GM12878 (cell line): Measurements from ENCODE around the gene SNCB. TPM values are rescaled to one million over a fixed set of nuclear protein-coding genes. Genes with fewer than 3 reads are reported as not detected.

ENCODE experiments used
- ATAC-seq: fragments of 200-7000 bp; cut with Tn5 transposase; 3 replicates; pipeline ENCODE4 v1.9.1; 2020; ENCODE audit warnings: mild to moderate bottlenecking, moderate library complexity
- BruUV-seq: library from RNA; stranded (reverse); fragments of 400-500 nt; replicated peaks from 2 replicates; lab custom pipeline; 2021; lab: Mats Ljungman, UMichigan
- CTCF ChIA-PET: fragments of 300-600 bp; sonication (Branson Sonifier 250); formaldehyde crosslinking; extraction: SDS; loops from one replicate; lab custom pipeline; 2021; ENCODE audit warnings: inconsistent platforms; lab: Yijun Ruan, JAX
- POLR2A ChIA-PET: fragments of 350-600 bp; formaldehyde crosslinking; extraction: SDS; loops from one replicate; lab custom pipeline; 2021; ENCODE audit warnings: inconsistent platforms; lab: Charles Lee
- RAD21 ChIA-PET: fragments of 300-600 bp; sonication (Branson Sonifier 250); formaldehyde crosslinking; loops from one replicate; lab custom pipeline; 2023; ENCODE audit warnings: antibody characterized with exemption; ENCODE audit not compliant: unreplicated experiment; lab: Charles Lee
- SMC1A ChIA-PET: fragments of 300-600 bp; sonication (Branson Sonifier 250); formaldehyde crosslinking; loops from one replicate; lab custom pipeline; 2023; ENCODE audit not compliant: unreplicated experiment, uncharacterized antibody; lab: Charles Lee
- DNase-seq: peaks from one replicate; pipeline ENCODE4 v3.0.0-alpha.2; 2011; ENCODE audit warnings: low read depth, low spot score
- FAIRE-seq: peaks from 3 replicates; lab custom pipeline; 2011; peaks lifted over from hg19 to GRCh38; lab: Jason Lieb, UNC
- H2AFZ ChIP-seq: 2 replicates; pipeline ENCODE4 v1.6.0; 2011; ENCODE audit warnings: low read depth, low read length, control low read depth; ENCODE audit not compliant: control insufficient read depth
- H3K27ac ChIP-seq: 2 replicates; pipeline ENCODE4 v1.5.1; 2011; ENCODE audit warnings: control low read depth; ENCODE audit not compliant: control insufficient read depth, insufficient read depth
- H3K27me3 ChIP-seq, 2 experiments: replicated peaks in 1 of 2; 2 replicates each; pipeline versions ENCODE4 v1.6.0 to v1.6.1; 2011; ENCODE audit warnings: low read length in 1 of 2; ENCODE audit not compliant: control insufficient read depth in 2 of 2, insufficient read depth in 2 of 2
- H3K36me3 ChIP-seq, 2 experiments: 2 replicates each; pipeline ENCODE4 v1.5.1; 2011; ENCODE audit warnings: low read length in 1 of 2; ENCODE audit not compliant: control insufficient read depth in 2 of 2, insufficient read depth in 2 of 2
- H3K4me1 ChIP-seq: 2 replicates; pipeline ENCODE4 v1.6.1; 2011; ENCODE audit warnings: mild to moderate bottlenecking, low read length, moderate library complexity, mixed read lengths; ENCODE audit not compliant: control insufficient read depth, insufficient read depth
- H3K4me2 ChIP-seq: 2 replicates; pipeline ENCODE4 v1.6.0; 2011; ENCODE audit warnings: control low read depth; ENCODE audit not compliant: control insufficient read depth, insufficient read depth
- H3K4me3 ChIP-seq: fragments of 200-600 bp; sonication (generic); 2 replicates; pipeline ENCODE4 v1.5.1; 2016
- H3K79me2 ChIP-seq: 2 replicates; pipeline ENCODE4 v1.6.0; 2011; ENCODE audit warnings: low read length; ENCODE audit not compliant: control insufficient read depth, insufficient read depth
- H3K9ac ChIP-seq: 2 replicates; pipeline ENCODE4 v1.8.0; 2011; ENCODE audit warnings: low read length, control low read depth, mixed read lengths; ENCODE audit not compliant: control insufficient read depth, insufficient read depth
- H3K9me3 ChIP-seq: replicated peaks from 3 replicates; pipeline ENCODE4 v1.5.1; 2011; ENCODE audit warnings: mild to moderate bottlenecking, low read length; ENCODE audit not compliant: control insufficient read depth, insufficient read depth
- H4K20me1 ChIP-seq: 2 replicates; pipeline ENCODE4 v1.6.0; 2011; ENCODE audit not compliant: control insufficient read depth, insufficient read depth
- BHLHE40 ChIP-seq, 2 experiments: fragments of 450-650 bp in 1 of 2; IDR thresholded peaks; 2 replicates each; pipeline ENCODE4 v1.6.1; 2011 to 2017; ENCODE audit warnings: low read depth in 2 of 2, borderline replicate concordance in 1 of 2, improper control_type of control experiment in 1 of 2, low read length in 1 of 2, mild to moderate bottlenecking in 1 of 2
- BMI1 ChIP-seq: fragments of 450-650 bp; IDR thresholded peaks from 2 replicates; pipeline ENCODE4 v1.6.1; 2016; ENCODE audit warnings: mild to moderate bottlenecking, moderate library complexity, borderline replicate concordance
- CBFB ChIP-seq: IDR thresholded peaks from 2 replicates; pipeline ENCODE4 v1.6.1; 2016; ENCODE audit warnings: antibody characterized with exemption, low read depth
- FOXK2 ChIP-seq: fragments of 450-650 bp; IDR thresholded peaks from 2 replicates; pipeline ENCODE4 v1.6.1; 2017; ENCODE audit warnings: mild to moderate bottlenecking, moderate library complexity
- HDAC2 ChIP-seq: fragments of 200-600 bp; sonication (generic); IDR thresholded peaks from 2 replicates; pipeline ENCODE4 v1.6.1; 2017
- NFYB ChIP-seq: IDR thresholded peaks from 2 replicates; pipeline ENCODE4 v1.6.1; 2011; ENCODE audit warnings: low read depth, mild to moderate bottlenecking, low read length, improper control_type of control experiment, moderate library complexity; ENCODE audit not compliant: insufficient read depth
- PAX5 ChIP-seq: IDR thresholded peaks from 2 replicates; pipeline ENCODE4 v1.6.1; 2011; ENCODE audit warnings: low read depth, low read length, borderline replicate concordance
- POU2F2 ChIP-seq: IDR thresholded peaks from 3 replicates; pipeline ENCODE4 v1.6.1; 2011; ENCODE audit warnings: low read depth, mild to moderate bottlenecking, low read length, borderline replicate concordance
- SIX5 ChIP-seq: IDR thresholded peaks from 2 replicates; pipeline ENCODE4 v1.6.1; 2011; ENCODE audit warnings: mild to moderate bottlenecking, low read depth, low read length, moderate library complexity; ENCODE audit not compliant: severe bottlenecking
- SRF ChIP-seq, 2 experiments: IDR thresholded peaks; 2 replicates each; pipeline ENCODE4 v1.6.1; 2011; ENCODE audit warnings: low read depth in 2 of 2, low read length in 2 of 2, mild to moderate bottlenecking in 1 of 2, moderate library complexity in 1 of 2
- SUZ12 ChIP-seq: fragments of 200-600 bp; sonication (generic); IDR thresholded peaks from one replicate; pipeline ENCODE4 v1.6.1; 2018; ENCODE audit warnings: antibody characterized with exemption, mild to moderate bottlenecking; ENCODE audit not compliant: unreplicated experiment
- TAF1 ChIP-seq: IDR thresholded peaks from 2 replicates; pipeline ENCODE4 v1.6.1; 2011; ENCODE audit warnings: mild to moderate bottlenecking, low read depth, low read length, borderline replicate concordance
- ZBED1 ChIP-seq: IDR thresholded peaks from 2 replicates; pipeline ENCODE4 v1.6.1; 2016; ENCODE audit warnings: borderline replicate concordance
- ZNF217 ChIP-seq: fragments of 450-650 bp; IDR thresholded peaks from 2 replicates; pipeline ENCODE4 v1.6.1; 2017; ENCODE audit warnings: antibody characterized with exemption, mild to moderate bottlenecking
- WGBS: methylation state at CpG from one replicate; pipeline ENCODE4 v1.1.6; 2016; ENCODE audit warnings: low lambda C conversion rate; ENCODE audit not compliant: insufficient replicate concordance, insufficient coverage; ENCODE audit errors: missing lambda C conversion rate; 5-methylcytosine and 5-hydroxymethylcytosine counted together
- in situ Hi-C: fragments of 300-500 bp; cut with MboI; formaldehyde crosslinking; loops from 9 replicates; pipeline ENCODE4 v1.14.3; 2018; ENCODE audit warnings: mixed read lengths
- intact Hi-C: fragments of 100-400 bp; cut with micrococcal nuclease; formaldehyde crosslinking; loops from one replicate; pipeline ENCODE4 v1.14.2; 2022; ENCODE audit not compliant: unreplicated experiment
- polyA plus RNA-seq, 11 experiments: library from polyadenylated mRNA; depleted of rRNA in 4 of 11; unstranded in 6 of 11; stranded (reverse) in 5 of 11; fragments of >200 nt; fragmentation: Nextera tagmentation in 4 of 11; fragmentation: Illumina TruSeq in 1 of 11; extraction: Ambion mirVana in 4 of 11; extraction: Trizol in 1 of 11; gene quantifications; 1 replicate in 1 of 11; 2 replicates in 10 of 11; pipeline versions ENCODE4 v1.2.1 to v1.2.3, GENCODE V29; 2011 to 2016; ENCODE audit warnings: inconsistent platforms in 2 of 11, missing spikeins in 2 of 11, low read depth in 1 of 11
- total RNA-seq, 4 experiments: library from RNA; depleted of rRNA in 3 of 4; stranded (reverse); fragments of >200 nt in 3 of 4; fragmentation: Illumina TruSeq in 1 of 4; extraction: Trizol in 1 of 4; gene quantifications; 2 replicates each; pipeline versions ENCODE4 v1.2.1 to v1.2.3, GENCODE V29; 2013 to 2021
- TF ChIP-seq, protein P1 (sequence below): fragments of 450-650 bp; IDR thresholded peaks from 2 replicates; pipeline ENCODE4 v1.6.1; 2018; ENCODE audit warnings: mild to moderate bottlenecking, low read depth, moderate library complexity; ENCODE audit not compliant: partially characterized antibody
- TF ChIP-seq, protein P2 (sequence below): IDR thresholded peaks from 2 replicates; pipeline ENCODE4 v1.6.1; 2012; ENCODE audit warnings: low read length, inconsistent platforms
- TF ChIP-seq, protein P3 (sequence below): fragments of 450-650 bp; IDR thresholded peaks from 2 replicates; pipeline ENCODE4 v1.6.1; 2014; ENCODE audit warnings: mild to moderate bottlenecking
- TF ChIP-seq, protein P4 (sequence below): fragments of 450-650 bp; IDR thresholded peaks from 2 replicates; pipeline ENCODE4 v1.6.1; 2017; ENCODE audit warnings: low read depth, mild to moderate bottlenecking, moderate library complexity

SNCB gene
- total and polyA plus RNA-seq, 10 of the 15 experiments (the other 5 are each of a cell fraction or from before 2014, with no cell fraction given), result 0.75 TPM; not detected in 9

DNA sequence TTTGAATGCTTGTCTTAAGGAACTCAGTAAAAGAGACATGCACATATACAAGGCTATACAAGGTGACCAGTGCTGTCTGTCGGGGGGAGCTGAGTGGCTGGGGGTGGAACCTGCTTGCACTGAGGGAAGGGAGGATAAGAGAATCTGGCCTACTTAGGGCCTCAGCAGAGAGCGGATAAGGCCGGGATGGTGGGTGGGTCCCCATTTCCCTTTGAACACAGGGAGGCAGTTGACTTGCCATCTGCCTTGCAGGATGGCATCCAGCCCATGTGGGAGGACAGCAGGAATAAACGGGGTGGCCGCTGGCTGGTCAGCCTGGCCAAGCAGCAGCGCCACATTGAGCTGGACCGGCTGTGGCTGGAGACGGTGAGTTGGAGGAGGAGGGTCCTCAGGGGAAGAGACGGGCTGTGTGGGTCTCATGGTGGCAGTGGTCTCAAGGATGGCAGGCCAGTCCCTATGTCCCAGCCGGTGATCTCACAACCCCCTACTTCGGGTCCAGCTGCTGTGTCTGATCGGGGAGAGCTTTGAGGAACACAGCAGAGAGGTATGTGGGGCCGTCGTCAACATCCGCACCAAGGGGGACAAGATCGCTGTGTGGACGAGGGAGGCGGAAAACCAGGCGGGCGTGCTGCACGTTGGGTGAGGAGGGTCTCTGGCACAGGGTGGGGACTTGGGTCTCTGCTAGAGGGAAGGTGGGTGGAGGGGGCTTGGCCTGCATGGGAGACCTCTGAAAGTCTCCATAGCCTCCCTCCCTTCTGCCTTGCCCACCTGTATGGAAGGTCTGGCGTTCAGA lies 14.7 kb upstream of the SNCB start:
- intact Hi-C loops (loop anchor here (5.0 to 10.0 kb wide), 2 partner anchors 73 to 230 kb away; partner anchors contain the start of gene CLTB), in situ Hi-C loops (no loop called here)
- RAD21 ChIA-PET, result no interaction called here
- Histone ChIP-seq H3K4me1 (peaks cover 18% of the 10 kb centered on the region), H3K4me2 (no peak overlapping the region), H3K9me3 (no peaks in the 10 kb centered on the region), H3K36me3 (no peaks in the 10 kb centered on the region), H3K9ac (no peak overlapping the region), H3K27me3 (no peaks in the 10 kb centered on the region), H4K20me1 (no peaks in the 10 kb centered on the region), H3K27ac (no peak overlapping the region), H3K79me2 (no peaks in the 10 kb centered on the region), H2AFZ (no peak overlapping the region), H3K4me3 (no peak overlapping the region)
- DNase-seq (no peak), ATAC-seq (no peak), FAIRE-seq (no peak)
- 74% methylated on average over 22 of the region's 22 CpGs for WGBS
- no TSS peak for BruUV-seq
- SMC1A ChIA-PET, result no interaction called here
- POLR2A ChIA-PET, result no interaction called here
- CTCF ChIA-PET, result no interaction called here
- TF ChIP-seq, protein P1, sequence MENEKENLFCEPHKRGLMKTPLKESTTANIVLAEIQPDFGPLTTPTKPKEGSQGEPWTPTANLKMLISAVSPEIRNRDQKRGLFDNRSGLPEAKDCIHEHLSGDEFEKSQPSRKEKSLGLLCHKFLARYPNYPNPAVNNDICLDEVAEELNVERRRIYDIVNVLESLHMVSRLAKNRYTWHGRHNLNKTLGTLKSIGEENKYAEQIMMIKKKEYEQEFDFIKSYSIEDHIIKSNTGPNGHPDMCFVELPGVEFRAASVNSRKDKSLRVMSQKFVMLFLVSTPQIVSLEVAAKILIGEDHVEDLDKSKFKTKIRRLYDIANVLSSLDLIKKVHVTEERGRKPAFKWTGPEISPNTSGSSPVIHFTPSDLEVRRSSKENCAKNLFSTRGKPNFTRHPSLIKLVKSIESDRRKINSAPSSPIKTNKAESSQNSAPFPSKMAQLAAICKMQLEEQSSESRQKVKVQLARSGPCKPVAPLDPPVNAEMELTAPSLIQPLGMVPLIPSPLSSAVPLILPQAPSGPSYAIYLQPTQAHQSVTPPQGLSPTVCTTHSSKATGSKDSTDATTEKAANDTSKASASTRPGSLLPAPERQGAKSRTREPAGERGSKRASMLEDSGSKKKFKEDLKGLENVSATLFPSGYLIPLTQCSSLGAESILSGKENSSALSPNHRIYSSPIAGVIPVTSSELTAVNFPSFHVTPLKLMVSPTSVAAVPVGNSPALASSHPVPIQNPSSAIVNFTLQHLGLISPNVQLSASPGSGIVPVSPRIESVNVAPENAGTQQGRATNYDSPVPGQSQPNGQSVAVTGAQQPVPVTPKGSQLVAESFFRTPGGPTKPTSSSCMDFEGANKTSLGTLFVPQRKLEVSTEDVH, result no peak
- TF ChIP-seq SRF (IDR thresholded peaks at IDR 0.05; ENCODE audit: low read depth in 2 of 2, low read length in 2 of 2) (no peak), PAX5 (no peak), BMI1 (no peak), CBFB (no peak), SUZ12 (no peak), SIX5 (no peak), TAF1 (no peak), NFYB (no peak), HDAC2 (no peak), BHLHE40 (IDR thresholded peaks at IDR 0.05; ENCODE audit: borderline replicate concordance in 1 of 2, low read depth in 2 of 2, low read length in 1 of 2) (no peak), ZBED1 (no peak), FOXK2 (no peak), POU2F2 (no peak), ZNF217 (no peak)
- TF ChIP-seq, protein P2, sequence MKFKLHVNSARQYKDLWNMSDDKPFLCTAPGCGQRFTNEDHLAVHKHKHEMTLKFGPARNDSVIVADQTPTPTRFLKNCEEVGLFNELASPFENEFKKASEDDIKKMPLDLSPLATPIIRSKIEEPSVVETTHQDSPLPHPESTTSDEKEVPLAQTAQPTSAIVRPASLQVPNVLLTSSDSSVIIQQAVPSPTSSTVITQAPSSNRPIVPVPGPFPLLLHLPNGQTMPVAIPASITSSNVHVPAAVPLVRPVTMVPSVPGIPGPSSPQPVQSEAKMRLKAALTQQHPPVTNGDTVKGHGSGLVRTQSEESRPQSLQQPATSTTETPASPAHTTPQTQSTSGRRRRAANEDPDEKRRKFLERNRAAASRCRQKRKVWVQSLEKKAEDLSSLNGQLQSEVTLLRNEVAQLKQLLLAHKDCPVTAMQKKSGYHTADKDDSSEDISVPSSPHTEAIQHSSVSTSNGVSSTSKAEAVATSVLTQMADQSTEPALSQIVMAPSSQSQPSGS, result no peak
- TF ChIP-seq, protein P3, sequence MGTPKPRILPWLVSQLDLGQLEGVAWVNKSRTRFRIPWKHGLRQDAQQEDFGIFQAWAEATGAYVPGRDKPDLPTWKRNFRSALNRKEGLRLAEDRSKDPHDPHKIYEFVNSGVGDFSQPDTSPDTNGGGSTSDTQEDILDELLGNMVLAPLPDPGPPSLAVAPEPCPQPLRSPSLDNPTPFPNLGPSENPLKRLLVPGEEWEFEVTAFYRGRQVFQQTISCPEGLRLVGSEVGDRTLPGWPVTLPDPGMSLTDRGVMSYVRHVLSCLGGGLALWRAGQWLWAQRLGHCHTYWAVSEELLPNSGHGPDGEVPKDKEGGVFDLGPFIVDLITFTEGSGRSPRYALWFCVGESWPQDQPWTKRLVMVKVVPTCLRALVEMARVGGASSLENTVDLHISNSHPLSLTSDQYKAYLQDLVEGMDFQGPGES, result no peak
- TF ChIP-seq, protein P4, sequence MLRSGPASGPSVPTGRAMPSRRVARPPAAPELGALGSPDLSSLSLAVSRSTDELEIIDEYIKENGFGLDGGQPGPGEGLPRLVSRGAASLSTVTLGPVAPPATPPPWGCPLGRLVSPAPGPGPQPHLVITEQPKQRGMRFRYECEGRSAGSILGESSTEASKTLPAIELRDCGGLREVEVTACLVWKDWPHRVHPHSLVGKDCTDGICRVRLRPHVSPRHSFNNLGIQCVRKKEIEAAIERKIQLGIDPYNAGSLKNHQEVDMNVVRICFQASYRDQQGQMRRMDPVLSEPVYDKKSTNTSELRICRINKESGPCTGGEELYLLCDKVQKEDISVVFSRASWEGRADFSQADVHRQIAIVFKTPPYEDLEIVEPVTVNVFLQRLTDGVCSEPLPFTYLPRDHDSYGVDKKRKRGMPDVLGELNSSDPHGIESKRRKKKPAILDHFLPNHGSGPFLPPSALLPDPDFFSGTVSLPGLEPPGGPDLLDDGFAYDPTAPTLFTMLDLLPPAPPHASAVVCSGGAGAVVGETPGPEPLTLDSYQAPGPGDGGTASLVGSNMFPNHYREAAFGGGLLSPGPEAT, result no peak
